K562 (cell line): ENCODE data around the gene CNKSR2. TPM values are rescaled to one million over a fixed set of nuclear protein-coding genes. Genes with fewer than 3 reads are reported as not detected.

Source experiments
- ATAC-seq: fragments of 200-7000 bp; cut with Tn5 transposase; 3 replicates; pipeline ENCODE4 v1.9.1; 2020; ENCODE audit warnings: moderate library complexity
- BruUV-seq: library from RNA; stranded (reverse); fragments of 400-500 nt; replicated peaks from 2 replicates; lab custom pipeline; 2021; lab: Mats Ljungman, UMichigan
- CTCF ChIA-PET: fragments of 300-600 bp; formaldehyde crosslinking; extraction: SDS; loops from one replicate; lab custom pipeline; 2021; ENCODE audit warnings: low intra/inter-chr PET ratio; lab: Yijun Ruan, JAX
- POLR2A ChIA-PET: fragments of 300-600, 350-650 bp; sonication (Branson Sonifier 250); formaldehyde crosslinking; extraction: SDS; loops from one replicate; lab custom pipeline; 2021; ENCODE audit warnings: antibody characterized with exemption, inconsistent platforms; lab: Yijun Ruan, JAX
- DNase-seq, 4 experiments: peaks; one replicate each; pipeline versions ENCODE4 v3.0.0 to v3.0.0-alpha.2; 2011 to 2018; ENCODE audit warnings: low spot score in 3 of 4, mixed read lengths in 3 of 4; ENCODE audit errors: extremely low read depth in 1 of 4
- FAIRE-seq: peaks from 2 replicates; lab custom pipeline; 2011; peaks lifted over from hg19 to GRCh38; lab: Jason Lieb, UNC
- H2AFZ ChIP-seq: 2 replicates; pipeline ENCODE4 v1.6.0; 2011; ENCODE audit warnings: low read depth, low read length, control low read depth, inconsistent platforms
- H3K27ac ChIP-seq: fragments of 200-600 bp; 3 replicates; pipeline ENCODE4 v1.8.0; 2011; ENCODE audit warnings: low read depth, mild to moderate bottlenecking, control low read depth, inconsistent platforms, low read length, moderate library complexity, mixed read lengths; ENCODE audit errors: extremely low read depth
- H3K27me3 ChIP-seq, 2 experiments: fragments of 300-600 bp in 1 of 2; 2 replicates in 1 of 2; 3 replicates in 1 of 2; pipeline versions ENCODE4 v1.6.0 to v1.8.0; 2011; ENCODE audit warnings: inconsistent platforms in 2 of 2, low read length in 2 of 2, mild to moderate bottlenecking in 1 of 2, mixed read lengths in 1 of 2, moderate library complexity in 1 of 2; ENCODE audit not compliant: control insufficient read depth in 2 of 2, insufficient read depth in 2 of 2
- H3K36me3 ChIP-seq: fragments of 300-600 bp; 3 replicates; pipeline ENCODE4 v1.8.0; 2011; ENCODE audit warnings: mild to moderate bottlenecking, low read length, inconsistent platforms; ENCODE audit not compliant: control insufficient read depth, insufficient read depth
- H3K4me1 ChIP-seq, 2 experiments: fragments of 200-600 bp in 1 of 2; replicated peaks in 1 of 2; 2 replicates in 1 of 2; 3 replicates in 1 of 2; pipeline versions ENCODE4 v1.5.1 to v1.8.0; 2011; ENCODE audit warnings: inconsistent platforms in 2 of 2, low read length in 2 of 2, mild to moderate bottlenecking in 1 of 2, mixed read lengths in 1 of 2, moderate library complexity in 1 of 2; ENCODE audit not compliant: control insufficient read depth in 2 of 2, insufficient read depth in 2 of 2
- H3K4me2 ChIP-seq: 2 replicates; pipeline ENCODE4 v1.6.1; 2011; ENCODE audit warnings: low read length, control low read depth, inconsistent platforms, mixed read lengths; ENCODE audit not compliant: insufficient read depth
- H3K4me3 ChIP-seq: fragments of 200-600 bp; sonication (generic), shearing (Covaris generic); 2 replicates; pipeline ENCODE4 v1.5.1; 2016; ENCODE audit warnings: control low read depth, inconsistent platforms
- H3K79me2 ChIP-seq: fragments of 200-600 bp; 3 replicates; pipeline ENCODE4 v1.8.0; 2011; ENCODE audit warnings: low read length, inconsistent platforms; ENCODE audit not compliant: control insufficient read depth, insufficient read depth
- H3K9ac ChIP-seq, 2 experiments: 2 replicates each; pipeline versions ENCODE4 v1.6.0 to v1.6.1; 2011; ENCODE audit warnings: low read depth in 2 of 2, low read length in 2 of 2, control low read depth in 1 of 2, inconsistent platforms in 1 of 2, mild to moderate bottlenecking in 1 of 2, mixed read lengths in 1 of 2; ENCODE audit not compliant: insufficient read depth in 1 of 2
- H3K9me1 ChIP-seq: one replicate; pipeline ENCODE4 v1.6.0; 2011; ENCODE audit warnings: inconsistent platforms, mild to moderate bottlenecking, low read length, moderate library complexity; ENCODE audit not compliant: control insufficient read depth, insufficient read depth
- H3K9me3 ChIP-seq: replicated peaks from 2 replicates; pipeline ENCODE4 v1.5.1; 2011; ENCODE audit warnings: low read depth, low read length, inconsistent platforms; ENCODE audit not compliant: control insufficient read depth, insufficient read depth
- H4K20me1 ChIP-seq: replicated peaks from 2 replicates; pipeline ENCODE4 v1.6.1; 2011; ENCODE audit warnings: low read length, inconsistent platforms, mixed read lengths; ENCODE audit not compliant: control insufficient read depth, insufficient read depth
- E2F8 ChIP-seq: fragments of 450-650 bp; IDR thresholded peaks from 2 replicates; pipeline ENCODE4 v1.7.1; 2018; ENCODE audit warnings: mild to moderate bottlenecking, low read depth; ENCODE audit not compliant: partially characterized antibody
- ELF2 ChIP-seq: fragments of 250-450 bp; sonication (Bioruptor Pico); IDR thresholded peaks from 2 replicates; pipeline ENCODE4 v1.5.0; 2021; ENCODE audit warnings: mild to moderate bottlenecking
- HMG20B ChIP-seq: fragments of 250-450 bp; sonication (Bioruptor Pico); IDR thresholded peaks from 2 replicates; pipeline ENCODE4 v1.5.0; 2021; ENCODE audit warnings: mild to moderate bottlenecking
- MTA1 ChIP-seq: fragments of 450-650 bp; IDR thresholded peaks from 2 replicates; pipeline ENCODE4 v1.6.1; 2017; ENCODE audit warnings: borderline replicate concordance
- MYNN ChIP-seq, 2 experiments: sonication (generic); formaldehyde crosslinking in 1 of 2; IDR thresholded peaks; 2 replicates each; pipeline versions ENCODE4 v1.5.0 to v1.6.1; 2016 to 2020; ENCODE audit warnings: antibody characterized with exemption in 1 of 2, missing genetic modification reagents in 1 of 2
- PHF20 ChIP-seq: fragments of 450-650 bp; IDR thresholded peaks from 2 replicates; pipeline ENCODE4 v1.6.1; 2018; ENCODE audit not compliant: partially characterized antibody
- RBM22 ChIP-seq: fragments of 200-400 bp; formaldehyde crosslinking; IDR thresholded peaks from 2 replicates; pipeline ENCODE4 v1.6.1; 2018; ENCODE audit warnings: low read length, low read depth; ENCODE audit not compliant: poor library complexity, severe bottlenecking
- RFX1 ChIP-seq: fragments of 450-650 bp; IDR thresholded peaks from 2 replicates; pipeline ENCODE4 v1.6.1; 2016; ENCODE audit warnings: mild to moderate bottlenecking, moderate library complexity
- TFAM ChIP-seq: fragments of 250-450 bp; sonication (Bioruptor Pico); conservative IDR thresholded peaks from 2 replicates; pipeline ENCODE4 v1.5.0; 2021; ENCODE audit warnings: mild to moderate bottlenecking, moderate library complexity
- TRIM28 ChIP-seq: fragments of 450-650 bp; IDR thresholded peaks from 2 replicates; pipeline ENCODE4 v1.6.1; 2017
- ZKSCAN8 ChIP-seq: fragments of 200-800 bp; sonication (Bioruptor generic); IDR thresholded peaks from 2 replicates; pipeline ENCODE4 v1.6.1; 2016; ENCODE audit warnings: missing genetic modification characterization, missing compliant biosample characterization
- WGBS: fragments of 100-300 bp; shearing (Covaris generic); methylation state at CpG from one replicate; pipeline ENCODE4 v1.1.6; 2016; ENCODE audit warnings: low coverage, mixed read lengths; ENCODE audit not compliant: insufficient coverage; ENCODE audit errors: missing lambda C conversion rate; 5-methylcytosine and 5-hydroxymethylcytosine counted together
- in situ Hi-C: fragments of 300-500 bp; cut with MboI; formaldehyde crosslinking; loops from 4 replicates; pipeline ENCODE4 v1.15.0; 2018; ENCODE audit warnings: inconsistent platforms, mixed read lengths
- intact Hi-C: fragments of 100-400 bp; cut with micrococcal nuclease; formaldehyde crosslinking; loops from 2 replicates; pipeline ENCODE4 v1.14.2; 2022
- polyA plus RNA-seq, 8 experiments: library from polyadenylated mRNA; depleted of rRNA in 4 of 8; stranded (reverse) in 5 of 8; unstranded in 3 of 8; fragments of >200 nt; fragmentation: Nextera tagmentation in 2 of 8; fragmentation: Illumina TruSeq in 1 of 8; extraction: Ambion mirVana in 2 of 8; extraction: Trizol in 1 of 8; gene quantifications; 2 replicates each; pipeline versions ENCODE4 v1.2.1 to v1.2.3, GENCODE V29; 2011 to 2014; ENCODE audit warnings: inconsistent platforms in 1 of 8, missing spikeins in 1 of 8
- total RNA-seq, 7 experiments: library from RNA; depleted of rRNA in 6 of 7; stranded (reverse); fragments of >200 nt in 6 of 7; fragmentation: Illumina TruSeq in 2 of 7; extraction: Trizol in 2 of 7; gene quantifications; 2 replicates each; pipeline versions ENCODE4 v1.2.1 to v1.2.3, GENCODE V29; 2011 to 2021; ENCODE audit warnings: low replicate concordance in 1 of 7

The CNKSR2 gene
- total and polyA plus RNA-seq, 9 of the 15 experiments (the other 6 are each of a cell fraction or from before 2014, with no cell fraction given): not detected

- in situ Hi-C loops (no loop called here), intact Hi-C loops (no loop called here)
- 3% methylated on average over 7 of the region's 7 CpGs for WGBS
- Histone ChIP-seq H3K9me1 (no peaks in the 10 kb centered on the region), H3K4me1 (no peaks in the 10 kb centered on the region)
- FAIRE-seq: no peak
- CTCF ChIA-PET: no interaction called here
- no peak for DNase-seq
- no peak for ATAC-seq
- no peak for TF ChIP-seq HMG20B (CRISPR knock-in tag)
- no peak for TF ChIP-seq E2F8
- no peak for TF ChIP-seq ZKSCAN8 (CRISPR knock-in tag)
- TF ChIP-seq MTA1: no peak
- TF ChIP-seq RBM22: no peak
- no peak for TF ChIP-seq RFX1
- TF ChIP-seq TFAM (CRISPR knock-in tag): no peak
- no peak for TF ChIP-seq MYNN (IDR thresholded peaks at IDR 0.05)
- no peak for TF ChIP-seq MYNN (CRISPR knock-in tag; IDR thresholded peaks at IDR 0.05)
- TF ChIP-seq ELF2 (CRISPR knock-in tag): no peak
- TF ChIP-seq PHF20: no peak
- no peak for TF ChIP-seq TRIM28
- TF ChIP-seq, all 486 proteins: peak for 0
- BruUV-seq: no TSS peak
- no peak overlapping the region for H3K4me2 ChIP-seq
- no peaks in the 10 kb centered on the region for H3K9me3 ChIP-seq
- POLR2A ChIA-PET: no interaction called here
- no peaks in the 10 kb centered on the region for H3K27me3 ChIP-seq
- no peaks in the 10 kb centered on the region for H3K79me2 ChIP-seq
- H3K9ac ChIP-seq: no peak overlapping the region
- H2AFZ ChIP-seq: no peak overlapping the region
- H3K27ac ChIP-seq: no peak overlapping the region
- no peaks in the 10 kb centered on the region for H4K20me1 ChIP-seq
- H3K36me3 ChIP-seq: no peaks in the 10 kb centered on the region
- no peak overlapping the region for H3K4me3 ChIP-seq
Measured at GRCh38 chrX:21373001-21373400, 1.2 kb upstream of the CNKSR2 start.
